Measurements from ENCODE around the gene MYBPH. TPM values are rescaled to one million over a fixed set of nuclear protein-coding genes. Genes with fewer than 3 reads are reported as not detected.
A peak's percentile ranks its signal among the peaks of the same experiment; 100 is the strongest.

Gene MYBPH
- total RNA-seq, 1 donor from 2014 or later = not detected

DNA sequence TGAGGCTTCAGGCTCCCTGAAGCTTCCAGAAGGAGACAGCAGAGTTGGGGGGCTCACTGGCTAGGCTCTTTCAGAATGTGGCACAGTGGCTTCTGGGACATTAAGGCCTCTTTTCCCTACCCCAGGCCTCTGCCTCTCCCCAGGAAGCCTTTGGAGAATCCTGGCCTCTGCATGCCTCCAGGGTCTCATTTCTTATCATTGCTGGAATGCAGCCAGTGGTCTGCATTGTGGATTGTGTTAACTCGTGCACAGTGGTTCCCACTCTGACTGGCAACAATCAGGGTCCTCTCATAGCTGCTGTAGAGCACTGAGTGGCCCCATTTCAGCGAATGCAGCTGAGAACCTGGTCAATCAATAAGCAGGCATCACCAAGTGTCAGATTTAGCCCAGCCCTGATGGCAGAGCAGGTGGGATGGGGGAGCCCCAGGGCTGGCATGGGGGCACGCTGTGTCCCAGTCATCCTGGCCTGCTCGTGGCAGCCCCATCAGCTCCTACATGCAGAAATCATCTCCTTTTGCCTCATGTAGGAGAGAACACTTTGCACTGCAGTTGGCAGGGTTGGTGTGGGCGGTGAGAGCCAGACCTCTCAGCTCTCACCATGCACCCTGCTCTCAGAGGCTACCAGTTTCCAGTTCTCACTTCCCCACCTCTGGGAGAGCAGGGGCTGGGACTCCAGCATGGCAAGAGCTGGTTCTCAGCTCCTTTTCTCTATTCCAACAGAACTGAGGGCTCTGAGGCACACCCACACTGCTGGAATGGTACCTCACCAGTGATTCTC, 34.7 kb downstream of the MYBPH start:
- H3K9me3 Mint-ChIP-seq (ENCODE audit: unreplicated experiment) = no peaks in the 10 kb centered on the region
- TF ChIP-seq, protein P1, sequence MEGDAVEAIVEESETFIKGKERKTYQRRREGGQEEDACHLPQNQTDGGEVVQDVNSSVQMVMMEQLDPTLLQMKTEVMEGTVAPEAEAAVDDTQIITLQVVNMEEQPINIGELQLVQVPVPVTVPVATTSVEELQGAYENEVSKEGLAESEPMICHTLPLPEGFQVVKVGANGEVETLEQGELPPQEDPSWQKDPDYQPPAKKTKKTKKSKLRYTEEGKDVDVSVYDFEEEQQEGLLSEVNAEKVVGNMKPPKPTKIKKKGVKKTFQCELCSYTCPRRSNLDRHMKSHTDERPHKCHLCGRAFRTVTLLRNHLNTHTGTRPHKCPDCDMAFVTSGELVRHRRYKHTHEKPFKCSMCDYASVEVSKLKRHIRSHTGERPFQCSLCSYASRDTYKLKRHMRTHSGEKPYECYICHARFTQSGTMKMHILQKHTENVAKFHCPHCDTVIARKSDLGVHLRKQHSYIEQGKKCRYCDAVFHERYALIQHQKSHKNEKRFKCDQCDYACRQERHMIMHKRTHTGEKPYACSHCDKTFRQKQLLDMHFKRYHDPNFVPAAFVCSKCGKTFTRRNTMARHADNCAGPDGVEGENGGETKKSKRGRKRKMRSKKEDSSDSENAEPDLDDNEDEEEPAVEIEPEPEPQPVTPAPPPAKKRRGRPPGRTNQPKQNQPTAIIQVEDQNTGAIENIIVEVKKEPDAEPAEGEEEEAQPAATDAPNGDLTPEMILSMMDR (IDR thresholded peaks at IDR 0.05; ENCODE audit: unreplicated experiment) = no peak
- no peak overlapping the region for H3K27ac Mint-ChIP-seq (ENCODE audit: unreplicated experiment)
- H3K36me3 Mint-ChIP-seq (ENCODE audit: low read depth, unreplicated experiment) = peaks cover 22% of the 10 kb centered on the region
- H3K4me3 Mint-ChIP-seq (ENCODE audit: unreplicated experiment) = no peak overlapping the region
- H3K27me3 Mint-ChIP-seq (ENCODE audit: unreplicated experiment) = peaks cover 2% of the 10 kb centered on the region
- peaks cover 22% of the 10 kb centered on the region for H3K4me1 Mint-ChIP-seq (ENCODE audit: unreplicated experiment)
- no peak for DNase-seq (ENCODE audit: low spot score)

DNA sequence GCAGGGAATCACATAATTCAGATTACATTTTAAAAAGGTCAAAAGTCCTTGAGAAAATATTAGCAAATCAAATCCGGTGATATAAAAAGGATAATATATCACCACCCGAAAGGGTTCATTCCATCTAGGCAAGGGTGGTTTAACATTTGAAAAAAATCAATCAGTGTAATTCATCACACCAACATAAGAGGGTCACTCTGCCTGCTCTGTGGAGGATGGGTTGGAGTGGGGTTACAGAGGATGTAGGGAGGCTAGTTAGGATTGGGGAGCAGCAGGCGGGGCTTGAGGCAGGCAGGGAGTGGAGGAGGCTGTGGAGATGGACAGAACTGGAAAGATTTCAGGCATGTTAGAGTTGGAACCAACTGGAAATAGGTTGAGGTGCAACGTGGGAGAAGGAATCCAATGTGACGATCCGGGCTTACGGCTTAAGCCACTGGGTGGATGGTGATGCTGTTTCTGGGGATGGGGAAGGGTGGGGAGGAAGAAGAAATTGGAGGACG, 35.6 kb downstream of the MYBPH start:
- H3K27me3 Mint-ChIP-seq (ENCODE audit: unreplicated experiment) = peaks cover 2% of the 10 kb centered on the region
- DNase-seq (ENCODE audit: low spot score) = no peak
- H3K27ac Mint-ChIP-seq (ENCODE audit: unreplicated experiment) = no peak overlapping the region
- H3K9me3 Mint-ChIP-seq (ENCODE audit: unreplicated experiment) = no peaks in the 10 kb centered on the region
- H3K4me1 Mint-ChIP-seq (ENCODE audit: unreplicated experiment) = peaks cover 18% of the 10 kb centered on the region
- H3K36me3 Mint-ChIP-seq (ENCODE audit: low read depth, unreplicated experiment) = peaks cover 22% of the 10 kb centered on the region
- H3K4me3 Mint-ChIP-seq (ENCODE audit: unreplicated experiment) = no peak overlapping the region
- TF ChIP-seq, protein P1 (IDR thresholded peaks at IDR 0.05; ENCODE audit: unreplicated experiment) = no peak

DNA sequence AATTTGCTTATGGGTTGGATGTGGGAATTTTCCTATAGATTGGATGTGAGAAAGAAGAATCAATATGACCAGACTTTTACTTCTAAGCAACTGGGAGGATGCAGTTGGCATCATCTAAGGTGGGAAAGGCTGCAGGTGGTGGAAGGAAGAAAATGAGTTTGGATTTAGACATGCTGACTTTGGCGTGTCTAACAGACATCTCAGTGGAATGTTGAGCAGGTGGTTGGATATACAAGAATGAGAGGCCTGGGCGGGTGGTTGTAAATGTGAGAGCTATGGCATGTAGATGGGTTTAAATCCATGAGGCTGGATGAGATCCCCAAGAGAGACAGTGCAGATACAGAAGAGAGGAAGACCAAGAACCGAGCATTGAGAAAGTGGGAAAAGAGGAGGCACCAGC, 37.6 kb downstream of the MYBPH start:
- H3K27me3 Mint-ChIP-seq (ENCODE audit: unreplicated experiment) = no peaks in the 10 kb centered on the region
- TF ChIP-seq, protein P1 (IDR thresholded peaks at IDR 0.05; ENCODE audit: unreplicated experiment) = no peak
- DNase-seq (ENCODE audit: low spot score) = no peak
- no peak overlapping the region for H3K27ac Mint-ChIP-seq (ENCODE audit: unreplicated experiment)
- H3K4me3 Mint-ChIP-seq (ENCODE audit: unreplicated experiment) = no peak overlapping the region
- H3K36me3 Mint-ChIP-seq (ENCODE audit: low read depth, unreplicated experiment) = peaks cover 13% of the 10 kb centered on the region
- H3K9me3 Mint-ChIP-seq (ENCODE audit: unreplicated experiment) = no peaks in the 10 kb centered on the region
- peaks cover 10% of the 10 kb centered on the region for H3K4me1 Mint-ChIP-seq (ENCODE audit: unreplicated experiment)

DNA sequence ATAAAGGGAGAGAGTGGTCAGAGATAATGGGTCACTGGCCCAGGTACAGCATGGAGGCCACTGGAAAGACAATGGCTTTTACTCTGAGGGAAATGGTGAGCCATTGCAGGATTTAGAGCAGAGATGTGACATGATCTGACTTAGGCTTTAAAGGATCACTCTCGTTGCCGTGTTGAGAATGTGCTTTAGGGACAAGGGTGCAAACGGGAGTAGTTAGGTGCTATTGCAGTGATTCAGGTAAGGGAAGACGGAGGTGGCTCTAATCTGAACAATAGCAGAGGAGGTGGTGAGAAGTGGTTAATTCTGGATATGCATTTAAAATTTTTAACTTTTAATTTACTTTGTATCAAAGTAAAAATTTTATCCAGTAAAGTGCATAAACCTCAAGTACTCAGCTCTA, 38.3 kb downstream of the MYBPH start:
- Mint-ChIP-seq H3K4me1 (ENCODE audit: unreplicated experiment) (peaks cover 10% of the 10 kb centered on the region), H3K27ac (ENCODE audit: unreplicated experiment) (no peak overlapping the region), H3K9me3 (ENCODE audit: unreplicated experiment) (no peaks in the 10 kb centered on the region), H3K36me3 (ENCODE audit: low read depth, unreplicated experiment) (peaks cover 6% of the 10 kb centered on the region), H3K27me3 (ENCODE audit: unreplicated experiment) (no peaks in the 10 kb centered on the region), H3K4me3 (ENCODE audit: unreplicated experiment) (no peak overlapping the region)
- DNase-seq (ENCODE audit: low spot score) = no peak
- TF ChIP-seq, protein P1 (IDR thresholded peaks at IDR 0.05; ENCODE audit: unreplicated experiment) = no peak

DNA sequence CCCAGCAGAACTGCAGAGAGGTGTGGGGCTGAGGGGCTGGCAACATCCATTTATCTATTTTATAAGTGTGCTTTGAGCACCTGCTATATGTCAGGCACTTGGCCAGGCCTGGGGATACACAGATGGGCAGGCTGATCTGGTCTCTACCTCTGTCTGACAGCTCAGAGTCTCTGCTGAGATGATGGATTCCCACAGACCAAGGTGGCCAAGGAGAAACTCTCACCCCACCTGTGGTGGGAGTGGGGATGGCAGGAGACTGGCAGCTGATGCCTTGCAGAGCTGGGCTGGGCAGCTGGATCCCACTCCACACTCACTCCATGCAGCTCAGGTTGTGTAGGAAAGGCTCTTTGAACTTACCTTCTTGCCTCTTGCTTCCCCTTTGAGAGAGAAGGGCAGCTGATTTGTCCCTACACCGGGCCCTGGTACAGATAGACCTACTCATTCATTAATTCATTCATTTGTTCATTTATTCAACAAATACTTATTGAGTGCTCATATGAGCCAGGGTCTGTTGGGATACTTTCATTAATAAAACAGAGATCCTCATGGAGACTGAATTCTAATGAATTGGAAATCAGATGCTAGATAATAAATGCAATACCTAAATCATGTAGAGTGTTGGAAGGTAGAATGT, 39.1 kb downstream of the MYBPH start:
- H3K27ac Mint-ChIP-seq (ENCODE audit: unreplicated experiment) = no peak overlapping the region
- H3K27me3 Mint-ChIP-seq (ENCODE audit: unreplicated experiment) = no peaks in the 10 kb centered on the region
- H3K9me3 Mint-ChIP-seq (ENCODE audit: unreplicated experiment) = no peaks in the 10 kb centered on the region
- TF ChIP-seq, protein P1 (IDR thresholded peaks at IDR 0.05; ENCODE audit: unreplicated experiment) = peak; percentile 20
- DNase-seq (ENCODE audit: low spot score) = no peak
- no peak overlapping the region for H3K4me3 Mint-ChIP-seq (ENCODE audit: unreplicated experiment)
- H3K36me3 Mint-ChIP-seq (ENCODE audit: low read depth, unreplicated experiment) = no peaks in the 10 kb centered on the region
- peaks cover 8% of the 10 kb centered on the region for H3K4me1 Mint-ChIP-seq (ENCODE audit: unreplicated experiment)
